Caco-2 (cell line): ENCODE measurements around the gene MAN2B1. TPM values are rescaled to one million over a fixed set of nuclear protein-coding genes. Genes with fewer than 3 reads are reported as not detected.

Experiments
- BruUV-seq: library from RNA; stranded (reverse); fragments of 400-500 nt; replicated peaks from 2 replicates; lab custom pipeline; 2021; lab: Mats Ljungman, UMichigan
- CTCF ChIA-PET: fragments of 300-600 bp; sonication (Branson Sonifier 250); formaldehyde crosslinking; loops from one replicate; lab custom pipeline; 2022; ENCODE audit warnings: antibody characterized with exemption; lab: Charles Lee
- POLR2A ChIA-PET: fragments of 300-600 bp; sonication (Branson Sonifier 250); formaldehyde crosslinking; loops from one replicate; lab custom pipeline; 2022; ENCODE audit warnings: antibody characterized with exemption; lab: Charles Lee
- DNase-seq, 2 experiments: peaks; one replicate each; pipeline versions ENCODE4 v3.0.0 to v3.0.0-alpha.2; 2020 to 2022
- H3K27me3 ChIP-seq: replicated peaks from 2 replicates; pipeline ENCODE4 v1.6.0; 2011; ENCODE audit warnings: low read length; ENCODE audit not compliant: control insufficient read depth, insufficient read depth
- H3K36me3 ChIP-seq: 2 replicates; pipeline ENCODE4 v1.5.1; 2011; ENCODE audit warnings: low read length; ENCODE audit not compliant: control insufficient read depth, insufficient read depth
- H3K4me1 ChIP-seq: fragments of 250-450 bp; sonication (Bioruptor Pico); 2 replicates; pipeline ENCODE4 v1.5.1; 2020; ENCODE audit warnings: mild to moderate bottlenecking
- H3K4me3 ChIP-seq: 2 replicates; pipeline ENCODE4 v1.5.1; 2011; ENCODE audit warnings: low read depth, mild to moderate bottlenecking, control low read depth, low read length
- H3K9me3 ChIP-seq: fragments of 250-450 bp; sonication (Bioruptor Pico); 2 replicates; pipeline ENCODE4 v1.5.1; 2020; ENCODE audit warnings: mild to moderate bottlenecking, moderate library complexity
- H3K27ac Mint-ChIP-seq: one replicate; pipeline ENCODE4 v1.8.0; 2022; ENCODE audit warnings: mixed read lengths; ENCODE audit not compliant: unreplicated experiment
- H3K27me3 Mint-ChIP-seq: one replicate; pipeline ENCODE4 v1.8.0; 2022; ENCODE audit warnings: mixed read lengths; ENCODE audit not compliant: insufficient read depth, unreplicated experiment
- H3K36me3 Mint-ChIP-seq: one replicate; pipeline ENCODE4 v1.8.0; 2022; ENCODE audit warnings: mild to moderate bottlenecking, mixed read lengths; ENCODE audit not compliant: insufficient read depth, unreplicated experiment
- H3K4me1 Mint-ChIP-seq: one replicate; pipeline ENCODE4 v1.8.0; 2022; ENCODE audit warnings: low read depth, mixed read lengths; ENCODE audit not compliant: unreplicated experiment
- H3K4me3 Mint-ChIP-seq: one replicate; pipeline ENCODE4 v1.8.0; 2022; ENCODE audit warnings: mild to moderate bottlenecking, moderate library complexity, mixed read lengths; ENCODE audit not compliant: unreplicated experiment
- H3K9me3 Mint-ChIP-seq: one replicate; pipeline ENCODE4 v1.8.0; 2022; ENCODE audit warnings: mixed read lengths; ENCODE audit not compliant: unreplicated experiment
- intact Hi-C: fragments of 100-400 bp; cut with micrococcal nuclease; formaldehyde crosslinking; loops from one replicate; pipeline ENCODE4 v1.10.0; 2022; ENCODE audit not compliant: unreplicated experiment
- total RNA-seq: library from RNA; stranded (reverse); gene quantifications from 2 replicates; pipeline ENCODE4 v1.2.3, GENCODE V29; 2022
- TF ChIP-seq, protein P1 (sequence below), 2 experiments: fragments of 200-600 bp in 1 of 2; IDR thresholded peaks; 1 replicate in 1 of 2; 2 replicates in 1 of 2; pipeline versions ENCODE4 v1.5.1 to v1.8.0; 2011 to 2022; ENCODE audit warnings: antibody characterized with exemption in 1 of 2, control low read depth in 1 of 2, inconsistent platforms in 1 of 2, low read depth in 1 of 2, low read length in 1 of 2, mild to moderate bottlenecking in 1 of 2, moderate library complexity in 1 of 2; ENCODE audit not compliant: insufficient read depth in 1 of 2, severe bottlenecking in 1 of 2, unreplicated experiment in 1 of 2

Gene MAN2B1
- total RNA-seq, 1 experiment from 2014 or later, result 70.5 TPM

GRCh38 chr19:12706332-12706718, 39.8 kb upstream of the MAN2B1 start:
- CTCF ChIA-PET, result no interaction called here
- TF ChIP-seq, protein P1, sequence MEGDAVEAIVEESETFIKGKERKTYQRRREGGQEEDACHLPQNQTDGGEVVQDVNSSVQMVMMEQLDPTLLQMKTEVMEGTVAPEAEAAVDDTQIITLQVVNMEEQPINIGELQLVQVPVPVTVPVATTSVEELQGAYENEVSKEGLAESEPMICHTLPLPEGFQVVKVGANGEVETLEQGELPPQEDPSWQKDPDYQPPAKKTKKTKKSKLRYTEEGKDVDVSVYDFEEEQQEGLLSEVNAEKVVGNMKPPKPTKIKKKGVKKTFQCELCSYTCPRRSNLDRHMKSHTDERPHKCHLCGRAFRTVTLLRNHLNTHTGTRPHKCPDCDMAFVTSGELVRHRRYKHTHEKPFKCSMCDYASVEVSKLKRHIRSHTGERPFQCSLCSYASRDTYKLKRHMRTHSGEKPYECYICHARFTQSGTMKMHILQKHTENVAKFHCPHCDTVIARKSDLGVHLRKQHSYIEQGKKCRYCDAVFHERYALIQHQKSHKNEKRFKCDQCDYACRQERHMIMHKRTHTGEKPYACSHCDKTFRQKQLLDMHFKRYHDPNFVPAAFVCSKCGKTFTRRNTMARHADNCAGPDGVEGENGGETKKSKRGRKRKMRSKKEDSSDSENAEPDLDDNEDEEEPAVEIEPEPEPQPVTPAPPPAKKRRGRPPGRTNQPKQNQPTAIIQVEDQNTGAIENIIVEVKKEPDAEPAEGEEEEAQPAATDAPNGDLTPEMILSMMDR (IDR thresholded peaks at IDR 0.05; ENCODE audit: insufficient read depth in 1 of 2, low read depth in 1 of 2, low read length in 1 of 2, severe bottlenecking in 1 of 2, unreplicated experiment in 1 of 2), result no peak
- Histone ChIP-seq H3K27me3 (no peaks in the 10 kb centered on the region), H3K4me1 (no peaks in the 10 kb centered on the region), H3K36me3 (peaks cover 7% of the 10 kb centered on the region; the same call in 1 of the 2 replicates), H3K9me3 (no peaks in the 10 kb centered on the region), H3K4me3 (no peak overlapping the region)
- DNase-seq, result no peak
- Mint-ChIP-seq H3K27me3 (no peaks in the 10 kb centered on the region), H3K36me3 (peaks cover 98% of the 10 kb centered on the region), H3K4me3 (no peak overlapping the region), H3K27ac (no peak overlapping the region), H3K9me3 (no peaks in the 10 kb centered on the region), H3K4me1 (no peaks in the 10 kb centered on the region)
- POLR2A ChIA-PET, result interaction anchor here (0.7 kb wide), 1 partner anchor 15 kb away, joined by 3 read pairs; no protein-coding TSS in a partner anchor
- no TSS peak for BruUV-seq
- intact Hi-C loops, result no loop called here

- H3K27me3 Mint-ChIP-seq, result no peaks in the 10 kb centered on the region
- no peaks in the 10 kb centered on the region for H3K4me1 ChIP-seq
- no peaks in the 10 kb centered on the region for H3K27me3 ChIP-seq
- H3K36me3 Mint-ChIP-seq, result peaks cover 98% of the 10 kb centered on the region
- H3K4me3 ChIP-seq, result no peak overlapping the region
- H3K4me1 Mint-ChIP-seq, result no peaks in the 10 kb centered on the region
- no peak for DNase-seq
- H3K27ac Mint-ChIP-seq, result no peak overlapping the region
- no peaks in the 10 kb centered on the region for H3K9me3 ChIP-seq
- TF ChIP-seq, protein P1 (IDR thresholded peaks at IDR 0.05; ENCODE audit: insufficient read depth in 1 of 2, low read depth in 1 of 2, low read length in 1 of 2, severe bottlenecking in 1 of 2, unreplicated experiment in 1 of 2), result no peak
- ChIA-PET CTCF (no interaction called here), POLR2A (no interaction called here)
- peaks cover 7% of the 10 kb centered on the region; the same call in 1 of the 2 replicates for H3K36me3 ChIP-seq
- no peaks in the 10 kb centered on the region for H3K9me3 Mint-ChIP-seq
- BruUV-seq, result no TSS peak
- intact Hi-C loops, result no loop called here
- H3K4me3 Mint-ChIP-seq, result no peak overlapping the region
Observed at GRCh38 chr19:12705654-12706331, 39.3 kb upstream of the MAN2B1 start.

DNA sequence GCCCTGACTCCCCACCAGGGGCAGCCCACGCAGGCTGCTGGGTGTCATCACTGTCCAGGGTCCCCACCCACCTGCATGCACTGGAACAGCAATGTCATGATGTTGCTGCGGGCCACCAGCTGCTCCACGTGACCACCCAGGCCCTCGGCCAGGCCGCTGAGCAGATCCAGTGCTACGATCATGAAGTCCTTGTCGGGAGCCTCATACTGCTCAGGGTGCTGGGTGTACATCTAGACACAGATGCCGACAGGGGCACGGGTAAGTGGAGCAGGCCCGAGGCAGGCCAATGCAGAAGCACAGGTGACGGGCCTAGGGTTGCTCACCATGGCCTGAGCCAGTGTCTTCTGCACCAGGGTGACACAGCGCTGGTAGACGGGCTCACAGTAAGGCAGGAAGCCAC, 38.6 kb upstream of the MAN2B1 start:
- ChIA-PET POLR2A (no interaction called here), CTCF (interaction anchor here (0.6 kb wide), 1 partner anchor 18 kb away, joined by 3 read pairs; no protein-coding TSS in a partner anchor)
- Histone ChIP-seq H3K9me3 (no peaks in the 10 kb centered on the region), H3K4me1 (no peaks in the 10 kb centered on the region), H3K36me3 (peaks cover 3% of the 10 kb centered on the region; the same call in 1 of the 2 replicates), H3K4me3 (no peak overlapping the region), H3K27me3 (no peaks in the 10 kb centered on the region)
- H3K4me3 Mint-ChIP-seq, result no peak overlapping the region
- H3K9me3 Mint-ChIP-seq, result no peaks in the 10 kb centered on the region
- H3K27me3 Mint-ChIP-seq, result no peaks in the 10 kb centered on the region
- intact Hi-C loops, result no loop called here
- no peaks in the 10 kb centered on the region for H3K4me1 Mint-ChIP-seq
- BruUV-seq, result no TSS peak
- no peak for DNase-seq
- peaks cover 95% of the 10 kb centered on the region for H3K36me3 Mint-ChIP-seq
- TF ChIP-seq, protein P1 (IDR thresholded peaks at IDR 0.05; ENCODE audit: insufficient read depth in 1 of 2, low read depth in 1 of 2, low read length in 1 of 2, severe bottlenecking in 1 of 2, unreplicated experiment in 1 of 2), result no peak
- no peak overlapping the region for H3K27ac Mint-ChIP-seq
